Measurements from ENCODE around the gene PSMC1.

PSMC1 gene

GRCh38 chr14:90280096-90280495 is 23.7 kb downstream of the PSMC1 start:
- no peak overlapping the region for H3K4me2 ChIP-seq (ENCODE audit: low read depth, low read length, poor library complexity, severe bottlenecking)
- no peaks in the 10 kb centered on the region for H3K27me3 ChIP-seq (ENCODE audit: low read length)
- H2AFZ ChIP-seq (ENCODE audit: low read depth, low read length, severe bottlenecking), result no peak overlapping the region
- TF ChIP-seq, protein P1, sequence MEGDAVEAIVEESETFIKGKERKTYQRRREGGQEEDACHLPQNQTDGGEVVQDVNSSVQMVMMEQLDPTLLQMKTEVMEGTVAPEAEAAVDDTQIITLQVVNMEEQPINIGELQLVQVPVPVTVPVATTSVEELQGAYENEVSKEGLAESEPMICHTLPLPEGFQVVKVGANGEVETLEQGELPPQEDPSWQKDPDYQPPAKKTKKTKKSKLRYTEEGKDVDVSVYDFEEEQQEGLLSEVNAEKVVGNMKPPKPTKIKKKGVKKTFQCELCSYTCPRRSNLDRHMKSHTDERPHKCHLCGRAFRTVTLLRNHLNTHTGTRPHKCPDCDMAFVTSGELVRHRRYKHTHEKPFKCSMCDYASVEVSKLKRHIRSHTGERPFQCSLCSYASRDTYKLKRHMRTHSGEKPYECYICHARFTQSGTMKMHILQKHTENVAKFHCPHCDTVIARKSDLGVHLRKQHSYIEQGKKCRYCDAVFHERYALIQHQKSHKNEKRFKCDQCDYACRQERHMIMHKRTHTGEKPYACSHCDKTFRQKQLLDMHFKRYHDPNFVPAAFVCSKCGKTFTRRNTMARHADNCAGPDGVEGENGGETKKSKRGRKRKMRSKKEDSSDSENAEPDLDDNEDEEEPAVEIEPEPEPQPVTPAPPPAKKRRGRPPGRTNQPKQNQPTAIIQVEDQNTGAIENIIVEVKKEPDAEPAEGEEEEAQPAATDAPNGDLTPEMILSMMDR (IDR thresholded peaks at IDR 0.05; ENCODE audit: insufficient read depth, low read length, poor library complexity, severe bottlenecking), result no peak
- no peak for TF ChIP-seq EZH2phosphoT487 (conservative IDR thresholded peaks at IDR 0.05; ENCODE audit: low read length)
- H3K9ac ChIP-seq (ENCODE audit: low read length), result no peak overlapping the region
- H3K9me3 ChIP-seq (ENCODE audit: insufficient read depth, low read length), result no peaks in the 10 kb centered on the region
- H3K4me3 ChIP-seq (ENCODE audit: insufficient read depth, low read length, poor library complexity, severe bottlenecking), result no peak overlapping the region
- H3F3A ChIP-seq (ENCODE audit: insufficient read depth), result no peaks in the 10 kb centered on the region
- no peaks in the 10 kb centered on the region for H3K79me2 ChIP-seq (ENCODE audit: insufficient read depth, low read length)
- no peak overlapping the region for H3K27ac ChIP-seq (ENCODE audit: low read depth, low read length)
- no peaks in the 10 kb centered on the region for H3K9me2 ChIP-seq (replicated peaks; ENCODE audit: insufficient read depth, low read length)
- H3K36me3 ChIP-seq (ENCODE audit: low read length), result no peaks in the 10 kb centered on the region
- no peaks in the 10 kb centered on the region for H4K20me1 ChIP-seq (ENCODE audit: low read depth, low read length)

- Histone ChIP-seq H3K27ac (ENCODE audit: low read depth, low read length) (no peak overlapping the region), H3K9me2 (replicated peaks; ENCODE audit: insufficient read depth, low read length) (no peaks in the 10 kb centered on the region), H3F3A (ENCODE audit: insufficient read depth) (no peaks in the 10 kb centered on the region), H3K4me3 (ENCODE audit: insufficient read depth, low read length, poor library complexity, severe bottlenecking) (no peak overlapping the region), H3K27me3 (ENCODE audit: low read length) (no peaks in the 10 kb centered on the region), H3K4me2 (ENCODE audit: low read depth, low read length, poor library complexity, severe bottlenecking) (no peak overlapping the region), H3K36me3 (ENCODE audit: low read length) (no peaks in the 10 kb centered on the region), H3K79me2 (ENCODE audit: insufficient read depth, low read length) (no peaks in the 10 kb centered on the region), H3K9me3 (ENCODE audit: insufficient read depth, low read length) (no peaks in the 10 kb centered on the region), H2AFZ (ENCODE audit: low read depth, low read length, severe bottlenecking) (no peak overlapping the region), H3K9ac (ENCODE audit: low read length) (no peak overlapping the region), H4K20me1 (ENCODE audit: low read depth, low read length) (no peaks in the 10 kb centered on the region)
- TF ChIP-seq, protein P1 (IDR thresholded peaks at IDR 0.05; ENCODE audit: insufficient read depth, low read length, poor library complexity, severe bottlenecking), result no peak
- no peak for TF ChIP-seq EZH2phosphoT487 (conservative IDR thresholded peaks at IDR 0.05; ENCODE audit: low read length)
These were observed 24.9 kb downstream of the PSMC1 start for GRCh38 chr14:90281261-90281660.

DNA sequence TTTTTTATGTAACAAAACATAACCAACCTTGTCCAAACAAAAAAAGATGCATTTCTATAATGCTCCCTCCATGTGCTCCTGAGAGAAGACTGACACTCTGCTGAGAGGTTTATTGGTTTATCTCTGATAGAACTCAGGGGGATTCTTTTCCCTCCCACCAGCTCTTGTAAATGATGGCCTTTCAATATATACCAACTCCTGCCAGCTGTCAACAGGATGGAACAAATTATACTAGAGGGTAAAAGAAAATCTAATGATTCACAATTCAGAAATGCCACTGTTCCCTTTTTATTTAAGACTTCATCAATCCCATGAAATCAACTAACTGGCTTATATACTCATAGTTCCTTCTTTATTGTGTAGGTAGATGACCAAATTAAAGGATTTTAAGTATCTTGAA is 25.4 kb downstream of the PSMC1 start:
- Histone ChIP-seq H3K27me3 (ENCODE audit: low read length) (no peaks in the 10 kb centered on the region), H3K4me2 (ENCODE audit: low read depth, low read length, poor library complexity, severe bottlenecking) (no peak overlapping the region), H3K9me3 (ENCODE audit: insufficient read depth, low read length) (no peaks in the 10 kb centered on the region), H2AFZ (ENCODE audit: low read depth, low read length, severe bottlenecking) (no peak overlapping the region), H3K4me3 (ENCODE audit: insufficient read depth, low read length, poor library complexity, severe bottlenecking) (no peak overlapping the region), H3K36me3 (ENCODE audit: low read length) (no peaks in the 10 kb centered on the region), H3K79me2 (ENCODE audit: insufficient read depth, low read length) (no peaks in the 10 kb centered on the region), H3K9me2 (replicated peaks; ENCODE audit: insufficient read depth, low read length) (no peaks in the 10 kb centered on the region), H4K20me1 (ENCODE audit: low read depth, low read length) (no peaks in the 10 kb centered on the region), H3K27ac (ENCODE audit: low read depth, low read length) (no peak overlapping the region), H3K9ac (ENCODE audit: low read length) (no peak overlapping the region), H3F3A (ENCODE audit: insufficient read depth) (no peaks in the 10 kb centered on the region)
- TF ChIP-seq, protein P1 (IDR thresholded peaks at IDR 0.05; ENCODE audit: insufficient read depth, low read length, poor library complexity, severe bottlenecking), result no peak
- TF ChIP-seq EZH2phosphoT487 (conservative IDR thresholded peaks at IDR 0.05; ENCODE audit: low read length), result no peak
